Stimulated activated CD8-positive, alpha-beta memory T cell treated with anti-CD3 and anti-CD28 coated beads, Interleukin-7, amount 100 ng/mL, for 1 hour (primary cell): ENCODE results near the gene TMSB4X.

Experiments
- DNase-seq, 2 donors: peaks; one replicate each; pipeline ENCODE4 v3.0.0-alpha.2; 2020; ENCODE audit warnings: low read depth in 2 of 2

TMSB4X gene

GRCh38 chrX:13023979-13024378 is 49.1 kb downstream of the TMSB4X start:
- DNase-seq: no peak

DNA sequence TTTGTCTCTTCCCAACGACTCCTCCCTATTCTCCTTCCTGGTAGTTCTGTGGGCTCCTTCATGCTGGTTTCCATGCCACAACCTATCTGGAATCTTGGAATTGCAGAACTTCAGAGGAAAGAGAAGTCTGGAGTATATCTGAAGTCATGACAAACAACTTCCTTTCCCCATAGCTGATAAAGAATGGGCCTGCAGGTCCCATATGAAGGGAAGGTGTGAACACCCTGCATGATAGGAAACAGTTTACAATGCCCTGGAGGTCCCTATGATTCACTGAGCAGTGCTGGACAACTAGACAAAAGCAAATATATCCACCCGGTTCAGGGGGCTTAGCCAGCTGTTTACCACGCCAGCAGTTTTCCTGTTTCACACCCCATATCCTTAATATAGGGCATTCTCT is 50.1 kb downstream of the TMSB4X start:
- DNase-seq: no peak
